ENCODE data around the gene RETSAT.
A peak's percentile ranks its signal among the peaks of the same experiment; 100 is the strongest.

The RETSAT gene

DNA sequence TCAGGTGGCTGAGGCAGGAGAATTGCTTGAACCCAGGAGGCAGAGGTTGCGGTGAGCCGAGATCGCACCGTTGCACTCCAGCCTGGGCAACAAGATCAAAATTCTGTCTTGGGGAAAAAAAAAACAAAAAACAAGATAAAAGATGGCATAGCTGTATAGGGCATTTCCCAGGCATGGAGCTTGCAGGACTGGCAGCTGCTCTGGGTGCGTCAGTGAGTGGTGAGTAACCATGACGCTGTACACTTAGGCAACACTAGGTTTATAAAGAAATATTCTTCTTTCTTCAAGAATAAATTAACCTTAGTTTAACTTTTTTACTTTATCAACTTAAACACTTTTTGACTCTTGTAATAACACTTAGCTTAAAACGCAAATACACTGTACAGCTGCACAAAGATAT is 41.9 kb downstream of the RETSAT start:
- no peak for DNase-seq (ENCODE audit: low read depth, low spot score)
- H3K27ac ChIP-seq, result peak overlapping the region; percentile 33

DNA sequence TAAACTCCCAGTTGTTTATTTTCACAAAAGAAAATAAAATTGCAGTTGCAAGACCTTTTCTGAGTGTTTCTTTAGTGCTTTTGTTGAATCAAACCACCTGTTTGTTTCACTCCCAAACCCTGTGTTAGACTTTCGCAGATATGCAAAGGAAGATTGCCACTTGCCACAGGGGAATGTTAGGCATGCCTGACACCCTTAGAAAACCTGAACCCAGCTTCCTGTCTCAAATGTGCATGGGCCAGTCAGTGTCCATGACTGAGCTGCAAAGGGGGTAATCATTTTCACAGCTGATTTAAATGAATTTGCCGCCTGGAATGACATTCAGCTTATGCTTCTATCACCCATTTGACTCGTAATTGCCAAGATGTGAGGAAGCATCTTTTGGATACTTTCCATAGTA is 44.0 kb downstream of the RETSAT start:
- no peak overlapping the region for H3K27ac ChIP-seq
- DNase-seq (ENCODE audit: low read depth, low spot score), result no peak

DNA sequence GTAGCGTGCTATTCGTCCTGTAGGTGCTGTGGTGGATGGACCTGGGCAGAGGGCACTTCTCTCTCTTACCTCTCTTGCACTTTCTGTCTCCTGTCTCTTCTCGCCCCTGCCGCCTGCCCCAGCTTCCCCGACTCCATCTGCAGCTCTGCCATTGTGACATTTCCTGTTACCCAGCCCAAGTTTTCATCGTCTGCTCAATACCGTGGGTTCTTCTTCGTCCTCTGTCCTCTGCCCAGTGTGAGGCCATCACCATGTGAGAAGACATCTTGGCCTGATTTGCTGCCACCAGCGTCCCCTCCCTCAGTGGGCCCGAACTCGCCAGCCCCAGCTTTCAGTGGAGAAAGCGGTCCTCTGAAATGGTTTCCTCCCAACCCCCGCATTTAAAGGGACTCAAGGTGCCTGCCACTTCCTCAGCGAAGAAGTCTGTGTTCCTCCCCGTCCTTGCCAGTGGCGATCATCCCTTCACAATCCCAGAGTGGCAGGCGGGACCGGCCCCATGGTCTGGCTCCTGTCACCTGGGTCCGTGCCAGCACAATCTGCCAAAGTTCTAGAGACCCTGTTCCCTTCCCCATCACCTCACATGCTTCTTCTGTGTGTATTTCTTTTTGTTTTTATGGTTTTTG is 44.5 kb downstream of the RETSAT start:
- H3K27ac ChIP-seq, result no peak overlapping the region
- DNase-seq (ENCODE audit: low read depth, low spot score), result no peak

DNA sequence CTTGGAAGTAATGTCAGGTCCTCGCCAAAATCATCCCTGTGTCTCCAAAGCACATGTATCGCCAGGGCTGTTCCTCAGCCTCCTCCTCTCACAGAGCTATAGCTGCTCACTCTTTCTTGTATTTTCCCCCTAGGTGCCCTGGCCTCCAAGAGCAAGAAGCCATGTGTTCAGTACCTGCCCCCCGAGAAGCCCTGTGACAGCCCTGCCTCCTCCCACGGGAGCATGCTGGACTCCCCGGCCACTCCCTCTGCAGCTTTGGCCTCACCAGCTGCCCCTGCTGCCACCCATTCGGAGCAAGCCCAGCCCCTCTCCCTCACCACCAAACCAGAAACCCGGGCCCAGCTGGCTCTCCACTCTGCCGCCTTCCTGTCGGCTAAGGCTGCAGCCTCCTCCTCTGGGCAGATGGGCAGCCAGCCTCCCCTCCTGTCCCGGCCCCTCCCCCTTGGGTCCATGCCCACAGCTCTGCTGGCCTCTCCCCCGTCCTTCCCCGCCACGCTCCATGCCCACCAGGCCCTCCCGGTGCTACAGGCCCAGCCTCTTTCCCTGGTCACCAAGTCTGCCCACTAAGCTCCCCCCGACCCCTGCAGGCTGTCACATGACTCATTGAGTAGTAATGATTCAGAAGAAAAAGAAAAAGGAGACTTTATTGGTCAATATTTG is 45.3 kb downstream of the RETSAT start:
- DNase-seq (ENCODE audit: low read depth, low spot score), result no peak
- H3K27ac ChIP-seq, result no peak overlapping the region

DNA sequence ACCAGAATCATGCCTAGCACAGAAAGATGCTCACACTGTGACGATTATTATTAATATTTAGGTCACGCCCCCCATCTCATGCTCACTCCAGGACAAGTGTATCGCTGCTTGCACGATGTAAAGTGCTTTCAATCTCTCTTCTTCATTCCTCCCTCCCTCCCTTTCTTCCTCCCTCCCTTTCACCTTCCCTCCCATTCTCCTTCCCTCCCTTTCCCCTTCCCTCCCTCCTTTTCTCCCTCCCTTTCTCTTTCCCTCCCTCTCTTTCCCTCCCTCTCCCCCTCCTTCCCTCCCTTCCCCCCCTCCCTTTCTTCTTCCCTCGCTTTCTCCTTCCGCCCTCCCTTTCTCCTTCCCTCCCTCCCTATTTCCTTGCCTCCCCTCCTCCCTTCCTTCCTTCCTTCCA is 46.1 kb downstream of the RETSAT start:
- no peak overlapping the region for H3K27ac ChIP-seq
- DNase-seq (ENCODE audit: low read depth, low spot score), result no peak

DNA sequence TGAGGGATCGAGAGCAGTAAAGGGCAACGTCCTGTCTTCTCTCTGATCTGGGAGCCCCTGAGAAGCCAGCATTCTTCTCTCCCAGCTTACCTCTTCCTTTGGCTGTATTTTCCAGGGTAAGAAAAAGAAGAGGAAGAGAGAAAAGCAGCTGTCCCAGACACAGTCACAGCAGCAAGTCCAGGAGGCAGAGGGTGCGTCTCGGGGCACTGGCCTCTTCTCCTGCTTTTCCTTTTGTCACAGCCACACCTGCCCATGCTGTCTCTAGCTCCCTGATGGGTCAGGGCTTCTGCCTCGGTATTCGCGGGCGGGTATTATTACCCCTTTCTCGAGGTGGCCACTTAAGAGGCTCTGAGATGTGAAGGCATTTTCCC is 46.8 kb downstream of the RETSAT start:
- no peak overlapping the region for H3K27ac ChIP-seq
- no peak for DNase-seq (ENCODE audit: low read depth, low spot score)

DNA sequence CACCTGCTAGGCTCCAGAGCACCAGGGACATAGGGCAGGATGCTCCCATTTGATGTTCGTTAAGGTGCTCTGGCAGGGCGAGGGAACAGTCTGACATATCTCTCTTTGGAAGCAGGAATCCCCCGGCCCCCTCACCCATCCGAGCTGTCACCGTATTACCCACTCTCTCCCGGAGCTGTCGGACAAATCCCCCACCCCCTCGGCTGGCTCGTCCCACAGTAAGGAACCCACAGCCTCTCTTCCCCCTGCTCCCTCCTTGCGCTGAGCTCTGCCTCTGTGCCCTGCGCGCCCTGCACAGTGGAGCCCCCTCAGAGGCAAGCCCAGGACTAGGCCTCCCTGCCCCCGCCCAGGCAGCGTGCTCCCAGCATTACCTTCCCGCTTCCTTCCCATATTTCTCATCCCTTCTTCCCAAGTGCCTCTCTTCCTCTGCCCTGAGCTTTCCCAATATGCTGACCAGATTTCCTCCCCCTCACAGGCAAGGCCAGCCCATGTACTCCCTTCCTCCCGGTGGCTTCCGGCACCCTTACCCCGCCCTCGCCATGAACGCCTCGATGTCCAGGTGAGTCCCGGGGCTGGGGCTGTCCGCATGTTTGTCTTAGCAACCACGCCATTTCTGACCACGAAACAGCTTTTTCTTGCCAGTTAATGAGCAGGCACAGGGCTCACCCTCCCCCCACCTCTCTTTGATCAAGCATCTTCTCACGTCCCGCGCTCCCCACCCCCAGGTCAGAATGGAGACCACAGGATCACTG is 50.4 kb downstream of the RETSAT start:
- DNase-seq (ENCODE audit: low read depth, low spot score), result no peak
- no peak overlapping the region for H3K27ac ChIP-seq

DNA sequence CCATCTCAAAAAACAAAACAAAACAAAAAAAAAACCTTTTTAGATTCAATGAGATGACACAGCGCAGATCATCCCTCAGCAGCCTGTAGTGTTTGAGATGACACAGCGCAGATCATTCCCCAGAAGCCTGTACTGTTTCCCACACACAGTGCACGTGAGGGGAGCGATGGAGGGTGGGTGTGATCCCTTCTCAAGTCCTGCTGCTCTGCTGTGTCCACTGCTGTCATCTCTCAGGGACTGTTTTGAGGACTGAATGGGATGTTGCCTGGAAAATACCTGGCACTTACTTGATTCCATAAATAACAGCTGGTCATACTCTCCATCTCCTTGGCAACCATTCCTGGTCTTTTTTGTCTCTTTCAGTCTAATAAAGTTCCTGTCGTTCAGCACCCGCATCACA is 52.2 kb downstream of the RETSAT start:
- H3K27ac ChIP-seq, result no peak overlapping the region
- no peak for DNase-seq (ENCODE audit: low read depth, low spot score)

Measured in epithelial cell of prostate (primary cell).